HPDE6-E6E7 (cell line): Measurements from ENCODE around the gene DHX36.

Experiments
- DNase-seq: peaks from one replicate; pipeline ENCODE4 v3.0.0; 2011; ENCODE audit warnings: missing footprints; ENCODE audit errors: extremely low spot score

DHX36 gene

GRCh38 chr3:154323891-154324738 is at the start of gene DHX36:
TSS of gene DHX36 (minus strand) at chr3:154324487. CDS start at chr3:154324416, 71 bp downstream.
- DNase-seq = peak; percentile 66

- DNase-seq = no peak
Observed at GRCh38 chr3:154367221-154367620, 42.9 kb upstream of the DHX36 start.

- DNase-seq = no peak
Observed at GRCh38 chr3:154364849-154365248, 40.6 kb upstream of the DHX36 start.

- DNase-seq = no peak
Observed at GRCh38 chr3:154361099-154361498, 36.8 kb upstream of the DHX36 start.

GRCh38 chr3:154356009-154356408 is 31.7 kb upstream of the DHX36 start:
- DNase-seq = no peak

- DNase-seq = no peak
Observed at GRCh38 chr3:154349223-154349622, 24.9 kb upstream of the DHX36 start.

GRCh38 chr3:154345422-154346122 is 21.3 kb upstream of the DHX36 start:
- no peak for DNase-seq

GRCh38 chr3:154338570-154338969 is 14.3 kb upstream of the DHX36 start:
- DNase-seq = no peak

- DNase-seq = no peak
Observed at GRCh38 chr3:154338008-154338407, 13.7 kb upstream of the DHX36 start.

GRCh38 chr3:154334973-154335420 is 10.7 kb upstream of the DHX36 start:
- no peak for DNase-seq

GRCh38 chr3:154327871-154328270 is 3.6 kb upstream of the DHX36 start:
- DNase-seq = no peak

- no peak for DNase-seq
Observed at GRCh38 chr3:154324919-154325318, 632 bp upstream of the DHX36 start.

- DNase-seq = no peak
Observed at GRCh38 chr3:154316974-154317767, 7.1 kb downstream of the DHX36 start.

- DNase-seq = no peak
Observed at GRCh38 chr3:154314152-154314551, 10.1 kb downstream of the DHX36 start.

GRCh38 chr3:154310840-154311239 is 13.4 kb downstream of the DHX36 start:
- no peak for DNase-seq

GRCh38 chr3:154307363-154307762 is 16.9 kb downstream of the DHX36 start:
- DNase-seq = no peak

GRCh38 chr3:154304936-154305335 is 19.4 kb downstream of the DHX36 start:
- DNase-seq = no peak

- DNase-seq = no peak
Observed at GRCh38 chr3:154304116-154304786, 20.0 kb downstream of the DHX36 start.

- DNase-seq = no peak
Observed at GRCh38 chr3:154301561-154301960, 22.7 kb downstream of the DHX36 start.

- no peak for DNase-seq
Observed at GRCh38 chr3:154294016-154294415, 30.3 kb downstream of the DHX36 start.

- no peak for DNase-seq
Observed at GRCh38 chr3:154290187-154290586, 34.1 kb downstream of the DHX36 start.

- no peak for DNase-seq
Observed at GRCh38 chr3:154285221-154285620, 39.1 kb downstream of the DHX36 start.
